Left lung (tissue), 10 donors: ENCODE results near the gene MOB3A. TPM values are rescaled to one million over a fixed set of nuclear protein-coding genes. Genes with fewer than 3 reads are reported as not detected.

Experiments used
- ATAC-seq: fragments of 200-7000 bp; cut with Tn5 transposase; one replicate; pipeline ENCODE4 v1.9.1; 2020; ENCODE audit warnings: moderate library complexity
- DNase-seq, 4 donors: peaks; one replicate each; pipeline ENCODE4 v3.0.0-alpha.2; 2013 to 2020
- H3K27ac ChIP-seq, 2 donors: fragments of 200-600 bp; sonication (generic) in 1 of 2; one replicate each; pipeline versions ENCODE4 v1.5.0 to v1.8.0; 2020 to 2021
- H3K27me3 ChIP-seq, 2 donors: fragments of 200-600 bp; sonication (generic) in 1 of 2; one replicate each; pipeline versions ENCODE4 v1.5.0 to v1.8.0; 2020 to 2021
- H3K36me3 ChIP-seq, 2 donors: fragments of 200-600 bp; sonication (generic) in 1 of 2; one replicate each; pipeline versions ENCODE4 v1.5.0 to v1.8.0; 2020 to 2021
- H3K4me1 ChIP-seq, 2 donors: fragments of 200-600 bp; one replicate each; pipeline ENCODE4 v1.8.0; 2021
- H3K4me3 ChIP-seq, 2 donors: fragments of 200-600 bp; sonication (generic) in 1 of 2; one replicate each; pipeline versions ENCODE4 v1.5.0 to v1.8.0; 2020 to 2021; ENCODE audit warnings: mild to moderate bottlenecking in 1 of 2
- H3K9me3 ChIP-seq, 2 donors: fragments of 200-600 bp; sonication (generic) in 1 of 2; one replicate each; pipeline versions ENCODE4 v1.5.0 to v1.8.0; 2020 to 2021
- CTCF ChIP-seq, 2 donors: fragments of 200-600 bp; sonication (generic) in 1 of 2; IDR thresholded peaks; one replicate each; pipeline versions ENCODE4 v1.5.0 to v1.8.0; 2021; ENCODE audit warnings: antibody characterized with exemption in 2 of 2
- intact Hi-C, 2 donors: fragments of 100-400 bp; cut with DNase I; formaldehyde crosslinking; loops; one replicate each; pipeline versions ENCODE4 v1.11.2 to v1.14.2; 2022
- polyA plus RNA-seq, 6 donors: library from polyadenylated mRNA; unstranded; fragments of 120-200 nt; gene quantifications; one replicate each; pipeline ENCODE4 v1.2.1, GENCODE V29; 2013; ENCODE audit not compliant: insufficient read length in 6 of 6
- total RNA-seq, 2 donors: library from RNA; stranded (reverse); fragmentation: NEBNext Ultra II Directional; extraction: Animal tissue kit (Norgen Biotek cat#: 25700); gene quantifications; one replicate each; pipeline ENCODE4 v1.2.1, GENCODE V29; 2021
- donor health status: DM: no; HTN: yes; CAD: no.
- donor health status: DM: no; HTN: no; CAD: no.

Gene MOB3A
- total and polyA plus RNA-seq, 8 donors, result 20.6 to 105 (median 25.4) TPM

GRCh38 chr19:2099937-2100718 lies 4.0 kb upstream of the MOB3A start:
- no peaks in the 10 kb centered on the region for H3K9me3 ChIP-seq
- ATAC-seq (no peak), DNase-seq (no peak)
- H3K36me3 ChIP-seq, result peaks cover 0 to 56% of the 10 kb centered on the region in 2 donors
- no peak overlapping the region for H3K27ac ChIP-seq
- no peak for TF ChIP-seq CTCF (IDR thresholded peaks at IDR 0.05)
- intact Hi-C loops, result no loop called here
- peaks cover 10 to 18% of the 10 kb centered on the region in 2 donors for H3K4me1 ChIP-seq
- no peaks in the 10 kb centered on the region for H3K27me3 ChIP-seq
- no peak overlapping the region for H3K4me3 ChIP-seq

GRCh38 chr19:2099054-2099501 lies 3.0 kb upstream of the MOB3A start:
- H3K4me3 ChIP-seq, result no peak overlapping the region
- intact Hi-C loops, result no loop called here
- H3K36me3 ChIP-seq, result peaks cover 0 to 48% of the 10 kb centered on the region in 2 donors
- no peaks in the 10 kb centered on the region for H3K27me3 ChIP-seq
- no peak for TF ChIP-seq CTCF (IDR thresholded peaks at IDR 0.05)
- no peak overlapping the region for H3K27ac ChIP-seq
- H3K9me3 ChIP-seq, result no peaks in the 10 kb centered on the region
- peaks cover 13 to 28% of the 10 kb centered on the region in 2 donors for H3K4me1 ChIP-seq
- DNase-seq (no peak), ATAC-seq (no peak)

- ATAC-seq (no peak), DNase-seq (no peak)
- no peaks in the 10 kb centered on the region for H3K27me3 ChIP-seq
- peaks cover 0 to 45% of the 10 kb centered on the region in 2 donors for H3K36me3 ChIP-seq
- no peaks in the 10 kb centered on the region for H3K9me3 ChIP-seq
- no peak overlapping the region for H3K4me3 ChIP-seq
- no peak overlapping the region for H3K27ac ChIP-seq
- TF ChIP-seq CTCF (IDR thresholded peaks at IDR 0.05), result no peak
- peaks cover 13 to 40% of the 10 kb centered on the region in 2 donors for H3K4me1 ChIP-seq
- intact Hi-C loops, result no loop called here
Measured at GRCh38 chr19:2097886-2098327, 1.8 kb upstream of the MOB3A start.

GRCh38 chr19:2097203-2097885 lies 1.2 kb upstream of the MOB3A start:
- H3K27me3 ChIP-seq, result no peaks in the 10 kb centered on the region
- H3K36me3 ChIP-seq, result peaks cover 0 to 42% of the 10 kb centered on the region in 2 donors
- peaks cover 13 to 45% of the 10 kb centered on the region in 2 donors for H3K4me1 ChIP-seq
- H3K4me3 ChIP-seq, result peak overlapping the region; percentile 17 to 66
- no peak for TF ChIP-seq CTCF (IDR thresholded peaks at IDR 0.05)
- H3K27ac ChIP-seq, result peak overlapping the region in 1 of 2 donors; percentile 96
- DNase-seq (peak in 1 of 4 donors; percentile 52), ATAC-seq (no peak)
- intact Hi-C loops, result no loop called here
- H3K9me3 ChIP-seq, result no peaks in the 10 kb centered on the region
